Osteoblast (primary cell): ENCODE data around the gene BLOC1S6. TPM values are rescaled to one million over a fixed set of nuclear protein-coding genes. Genes with fewer than 3 reads are reported as not detected.

Experiments used
- DNase-seq: peaks from one replicate; pipeline ENCODE4 v3.0.0; 2011; ENCODE audit warnings: low spot score, mixed read lengths; ENCODE audit not compliant: insufficient read length; ENCODE audit errors: missing footprints
- H2AFZ ChIP-seq: 2 replicates; pipeline ENCODE4 v1.6.0; 2011; ENCODE audit warnings: mild to moderate bottlenecking, low read length
- H3K27ac ChIP-seq: 2 replicates; pipeline ENCODE4 v1.5.1; 2011; ENCODE audit warnings: mild to moderate bottlenecking, low read depth, low read length, moderate library complexity
- H3K27me3 ChIP-seq: 2 replicates; pipeline ENCODE4 v1.6.0; 2012; ENCODE audit warnings: mild to moderate bottlenecking, control low read depth, inconsistent platforms, low read length, moderate library complexity; ENCODE audit not compliant: insufficient read depth
- H3K36me3 ChIP-seq: 2 replicates; pipeline ENCODE4 v1.5.1; 2011; ENCODE audit warnings: mild to moderate bottlenecking, low read length, control low read depth, moderate library complexity; ENCODE audit not compliant: insufficient read depth
- H3K4me1 ChIP-seq: 2 replicates; pipeline ENCODE4 v1.5.1; 2011; ENCODE audit warnings: mild to moderate bottlenecking, low read length, control low read depth, moderate library complexity; ENCODE audit not compliant: insufficient read depth
- H3K4me2 ChIP-seq: 2 replicates; pipeline ENCODE4 v1.6.0; 2011; ENCODE audit warnings: mild to moderate bottlenecking, low read length; ENCODE audit not compliant: insufficient read depth
- H3K4me3 ChIP-seq: fragments of 200-600 bp; sonication (generic); 3 replicates; pipeline ENCODE4 v1.5.1; 2012; ENCODE audit warnings: mild to moderate bottlenecking, low read length, inconsistent platforms; ENCODE audit not compliant: insufficient read depth
- H3K79me2 ChIP-seq: 2 replicates; pipeline ENCODE4 v1.6.0; 2012; ENCODE audit warnings: mild to moderate bottlenecking, low read length, control low read depth, inconsistent platforms; ENCODE audit not compliant: insufficient read depth
- H3K9me3 ChIP-seq: 2 replicates; pipeline ENCODE4 v1.5.1; 2011; ENCODE audit warnings: low read depth, low read length, control low read depth
- H4K20me1 ChIP-seq: 2 replicates; pipeline ENCODE4 v1.6.0; 2012; ENCODE audit warnings: mild to moderate bottlenecking, low read length, control low read depth; ENCODE audit not compliant: insufficient read depth
- total RNA-seq: library from RNA; depleted of rRNA; stranded (reverse); fragments of >200 nt; gene quantifications from 2 replicates; pipeline ENCODE4 v1.2.3, GENCODE V29; 2012
- TF ChIP-seq, protein P1 (sequence below): IDR thresholded peaks from 2 replicates; pipeline ENCODE4 v1.5.1; 2011; ENCODE audit warnings: mild to moderate bottlenecking, low read depth, low read length, moderate library complexity; ENCODE audit errors: extremely low read depth

The BLOC1S6 gene
- total RNA-seq, 1 donor: 103 TPM

DNA sequence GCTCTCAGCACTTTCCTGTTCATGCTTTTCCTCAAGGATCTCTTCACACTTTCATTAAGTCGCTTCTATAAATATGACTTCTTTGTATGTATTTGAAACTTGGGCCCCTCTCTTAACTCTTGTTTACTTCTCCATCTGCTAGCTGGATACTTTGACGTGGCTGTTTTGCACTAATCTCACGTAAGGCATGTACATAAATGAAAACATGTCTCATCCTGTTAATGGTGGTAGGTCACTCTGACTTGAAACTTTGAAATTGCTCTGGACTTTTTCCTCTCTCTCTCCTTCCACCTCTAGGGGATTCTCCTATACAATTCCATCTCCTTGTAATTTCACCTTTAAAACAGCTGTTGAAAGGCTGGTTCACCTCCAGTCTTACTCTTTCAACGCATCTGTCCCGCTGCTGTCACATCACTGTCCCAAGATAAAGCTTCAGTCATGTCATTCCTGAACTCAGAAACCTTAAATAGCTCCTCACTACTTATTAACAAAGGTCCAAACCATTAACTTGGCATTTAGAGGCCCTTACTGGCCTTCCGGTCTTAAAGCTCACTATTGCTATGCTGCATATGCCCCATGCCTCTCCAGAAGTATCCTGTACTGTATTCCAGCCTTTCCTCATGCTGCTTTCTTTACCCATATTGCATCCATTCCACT, 1.2 kb downstream of the BLOC1S6 start:
- Histone ChIP-seq H3K4me2 (peak overlapping the region; percentile 96), H4K20me1 (peaks cover 8% of the 10 kb centered on the region), H3K79me2 (peaks cover 57% of the 10 kb centered on the region), H3K4me1 (peaks cover 28% of the 10 kb centered on the region), H3K9me3 (no peaks in the 10 kb centered on the region), H3K27me3 (no peaks in the 10 kb centered on the region), H3K36me3 (peaks cover 8% of the 10 kb centered on the region), H3K4me3 (peak overlapping the region; percentile 97), H2AFZ (no peak overlapping the region), H3K27ac (peak overlapping the region; percentile 98)
- DNase-seq: no peak
- TF ChIP-seq, protein P1, sequence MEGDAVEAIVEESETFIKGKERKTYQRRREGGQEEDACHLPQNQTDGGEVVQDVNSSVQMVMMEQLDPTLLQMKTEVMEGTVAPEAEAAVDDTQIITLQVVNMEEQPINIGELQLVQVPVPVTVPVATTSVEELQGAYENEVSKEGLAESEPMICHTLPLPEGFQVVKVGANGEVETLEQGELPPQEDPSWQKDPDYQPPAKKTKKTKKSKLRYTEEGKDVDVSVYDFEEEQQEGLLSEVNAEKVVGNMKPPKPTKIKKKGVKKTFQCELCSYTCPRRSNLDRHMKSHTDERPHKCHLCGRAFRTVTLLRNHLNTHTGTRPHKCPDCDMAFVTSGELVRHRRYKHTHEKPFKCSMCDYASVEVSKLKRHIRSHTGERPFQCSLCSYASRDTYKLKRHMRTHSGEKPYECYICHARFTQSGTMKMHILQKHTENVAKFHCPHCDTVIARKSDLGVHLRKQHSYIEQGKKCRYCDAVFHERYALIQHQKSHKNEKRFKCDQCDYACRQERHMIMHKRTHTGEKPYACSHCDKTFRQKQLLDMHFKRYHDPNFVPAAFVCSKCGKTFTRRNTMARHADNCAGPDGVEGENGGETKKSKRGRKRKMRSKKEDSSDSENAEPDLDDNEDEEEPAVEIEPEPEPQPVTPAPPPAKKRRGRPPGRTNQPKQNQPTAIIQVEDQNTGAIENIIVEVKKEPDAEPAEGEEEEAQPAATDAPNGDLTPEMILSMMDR: no peak

DNA sequence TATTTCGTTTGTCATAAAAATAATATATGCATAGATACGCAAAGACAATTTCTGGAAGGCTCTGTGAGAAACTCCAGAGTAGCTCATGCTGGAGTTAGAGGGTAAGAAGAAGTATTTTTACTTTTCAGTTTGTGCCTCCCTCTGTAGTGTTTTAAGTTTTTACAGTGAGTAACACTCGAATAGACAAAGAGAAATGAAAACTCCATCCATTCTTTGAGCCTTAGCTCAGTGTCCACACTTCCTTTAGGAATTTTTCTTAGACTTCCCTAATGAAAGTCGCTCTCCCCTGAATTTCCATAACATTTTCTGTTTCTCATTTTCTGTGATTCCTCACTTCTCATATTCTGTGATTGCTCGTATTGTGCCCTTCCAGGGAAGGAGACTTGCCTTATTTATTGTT, 2.1 kb downstream of the BLOC1S6 start:
- Histone ChIP-seq H3K27me3 (no peaks in the 10 kb centered on the region), H3K27ac (peak overlapping the region; percentile 98), H3K4me1 (peaks cover 32% of the 10 kb centered on the region), H3K36me3 (peaks cover 8% of the 10 kb centered on the region), H3K79me2 (peaks cover 65% of the 10 kb centered on the region), H2AFZ (no peak overlapping the region), H3K4me2 (peak overlapping the region; percentile 96), H4K20me1 (peaks cover 8% of the 10 kb centered on the region), H3K9me3 (no peaks in the 10 kb centered on the region), H3K4me3 (peak overlapping the region; percentile 97)
- no peak for DNase-seq
- TF ChIP-seq, protein P1: no peak

- Histone ChIP-seq H3K36me3 (peaks cover 14% of the 10 kb centered on the region), H4K20me1 (peaks cover 15% of the 10 kb centered on the region), H3K27ac (no peak overlapping the region), H3K4me2 (no peak overlapping the region), H3K27me3 (no peaks in the 10 kb centered on the region), H3K4me3 (no peak overlapping the region), H2AFZ (no peak overlapping the region), H3K9me3 (no peaks in the 10 kb centered on the region), H3K79me2 (peaks cover 81% of the 10 kb centered on the region), H3K4me1 (peaks cover 11% of the 10 kb centered on the region)
- DNase-seq: no peak
- TF ChIP-seq, protein P1: no peak
Observed at GRCh38 chr15:45594319-45594718, 7.1 kb downstream of the BLOC1S6 start.

DNA sequence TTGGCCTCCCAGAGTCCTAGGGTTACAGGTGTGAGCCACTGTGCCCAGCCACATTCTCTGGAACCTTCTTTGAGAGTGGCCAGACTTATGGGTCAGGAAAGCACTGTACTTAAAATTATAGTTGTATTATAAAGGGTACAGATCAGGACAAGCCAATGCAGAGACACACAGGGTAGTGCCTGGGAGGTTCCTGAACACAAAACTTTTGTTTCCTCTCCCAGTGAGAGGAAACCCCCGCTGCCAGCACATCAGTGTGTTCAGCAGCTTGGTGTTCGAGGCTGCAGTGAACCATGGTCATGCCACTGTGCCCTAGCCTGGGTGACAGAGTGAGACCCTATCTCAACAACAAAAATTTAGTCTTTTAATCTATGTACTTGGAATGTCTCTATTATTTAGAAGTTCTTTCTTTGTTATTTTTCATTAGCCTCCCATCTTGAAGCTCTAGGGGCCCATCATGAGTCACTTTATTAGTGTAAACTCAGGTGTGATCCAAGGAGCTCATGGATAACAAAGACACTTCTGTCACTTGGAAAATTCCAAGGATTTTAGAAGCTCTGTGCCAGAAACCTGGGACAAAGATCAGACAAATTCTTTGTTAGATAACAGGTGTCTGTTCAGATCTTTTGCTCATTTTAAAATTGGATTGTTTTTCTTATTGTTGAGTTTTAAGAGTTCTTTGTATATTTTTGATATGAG, 7.8 kb downstream of the BLOC1S6 start:
- Histone ChIP-seq H3K4me1 (peaks cover 5% of the 10 kb centered on the region), H3K9me3 (no peaks in the 10 kb centered on the region), H3K79me2 (peaks cover 75% of the 10 kb centered on the region), H3K27ac (no peak overlapping the region), H2AFZ (no peak overlapping the region), H3K27me3 (no peaks in the 10 kb centered on the region), H3K36me3 (peaks cover 14% of the 10 kb centered on the region), H3K4me2 (no peak overlapping the region), H3K4me3 (no peak overlapping the region), H4K20me1 (peaks cover 15% of the 10 kb centered on the region)
- TF ChIP-seq, protein P1: no peak
- DNase-seq: no peak
